Panc1 (cell line): ENCODE measurements around the gene ABI3BP.

ENCODE experiments used
- CTCF ChIP-seq: fragments of 450-650 bp; IDR thresholded peaks from 2 replicates; pipeline ENCODE4 v1.5.1; 2017; ENCODE audit warnings: mild to moderate bottlenecking
- POLR2AphosphoS5 ChIP-seq: IDR thresholded peaks from 2 replicates; pipeline ENCODE4 v1.6.1; 2012; ENCODE audit warnings: mild to moderate bottlenecking, low read depth, low read length, moderate library complexity
- REST ChIP-seq, 2 experiments: IDR thresholded peaks; 2 replicates each; pipeline ENCODE4 v1.6.1; 2011 to 2012; ENCODE audit warnings: low read depth in 2 of 2, control low read depth in 1 of 2, low read length in 1 of 2, mild to moderate bottlenecking in 1 of 2, moderate library complexity in 1 of 2; ENCODE audit not compliant: insufficient read depth in 1 of 2
- SIN3A ChIP-seq: IDR thresholded peaks from 2 replicates; pipeline ENCODE4 v1.6.1; 2012; ENCODE audit warnings: low read depth, mild to moderate bottlenecking, low read length, moderate library complexity, borderline replicate concordance; ENCODE audit not compliant: insufficient read depth
- TCF7L2 ChIP-seq: IDR thresholded peaks from 2 replicates; pipeline ENCODE4 v1.6.1; 2011; ENCODE audit warnings: mild to moderate bottlenecking, low read depth, low read length, inconsistent platforms

GRCh38 chr3:100753846-100754245 lies 239.4 kb downstream of the ABI3BP start:
- no peak for TF ChIP-seq REST (IDR thresholded peaks at IDR 0.05; ENCODE audit: insufficient read depth in 1 of 2, low read depth in 2 of 2, low read length in 1 of 2)
- TF ChIP-seq CTCF: no peak
- TF ChIP-seq POLR2AphosphoS5: no peak
- no peak for TF ChIP-seq SIN3A
- TF ChIP-seq TCF7L2: no peak
